Transverse colon (tissue), 4 donors: ENCODE measurements around the gene MRPL11. TPM values are rescaled to one million over a fixed set of nuclear protein-coding genes. Genes with fewer than 3 reads are reported as not detected.

Experiments used
- DNase-seq: peaks from one replicate; pipeline ENCODE4 v3.0.0-alpha.2; 2019
- H3K27ac ChIP-seq, 4 donors: fragments of 200-600 bp; sonication (generic); 2 replicates each; pipeline ENCODE4 v1.5.1; 2016 to 2018; ENCODE audit warnings: inconsistent platforms in 4 of 4
- H3K27me3 ChIP-seq: fragments of 200-600 bp; sonication (generic); 2 replicates; pipeline ENCODE4 v1.5.1; 2017; ENCODE audit warnings: inconsistent platforms
- H3K36me3 ChIP-seq, 4 donors: fragments of 200-600 bp; sonication (generic); 2 replicates each; pipeline ENCODE4 v1.5.1; 2017 to 2019; ENCODE audit warnings: inconsistent platforms in 4 of 4
- H3K4me1 ChIP-seq, 4 donors: fragments of 200-600 bp; sonication (generic); 2 replicates each; pipeline ENCODE4 v1.5.1; 2017 to 2020; ENCODE audit warnings: inconsistent platforms in 4 of 4
- H3K4me3 ChIP-seq, 4 donors: fragments of 200-600 bp; sonication (generic); 1 replicate in 1 of 4; 2 replicates in 3 of 4; pipeline versions ENCODE4 v1.5.1 to v1.6.1; 2017 to 2019; ENCODE audit warnings: inconsistent platforms in 4 of 4
- H3K9me3 ChIP-seq, 2 donors: fragments of 200-600 bp; sonication (generic); 2 replicates each; pipeline ENCODE4 v1.5.1; 2017 to 2019; ENCODE audit warnings: inconsistent platforms in 2 of 2
- CTCF ChIP-seq, 5 experiments: fragments of 200-600 bp in 3 of 5; fragments of 450-650 bp in 2 of 5; sonication (generic) in 3 of 5; IDR thresholded peaks; 1 replicate in 2 of 5; 2 replicates in 3 of 5; pipeline ENCODE4 v1.5.1; 2016 to 2017; ENCODE audit warnings: antibody characterized with exemption in 5 of 5, inconsistent platforms in 3 of 5, mild to moderate bottlenecking in 2 of 5, moderate library complexity in 1 of 5
- EP300 ChIP-seq: sonication (generic); formaldehyde crosslinking; IDR thresholded peaks from one replicate; pipeline ENCODE4 v1.6.1; 2017; ENCODE audit warnings: antibody characterized with exemption, low read depth
- POLR2A ChIP-seq: fragments of 450-650 bp; IDR thresholded peaks from one replicate; pipeline ENCODE4 v1.6.1; 2016; ENCODE audit warnings: antibody characterized with exemption, mild to moderate bottlenecking, moderate library complexity
- POLR2AphosphoS5 ChIP-seq, 3 donors: sonication (generic); formaldehyde crosslinking; IDR thresholded peaks; one replicate each; pipeline ENCODE4 v1.6.1; 2016; ENCODE audit warnings: antibody characterized with exemption in 3 of 3
- WGBS, 2 donors: methylation state at CpG; one replicate each; pipeline ENCODE4 v1.1.5; 2018; ENCODE audit warnings: low coverage in 1 of 2; 5-methylcytosine and 5-hydroxymethylcytosine counted together
- in situ Hi-C, 4 donors: fragments of 200-750 bp; cut with MboI; loops; one replicate each; pipeline versions ENCODE4 v1.15.0 to v1.15.1; 2017; ENCODE audit warnings: low sequenced_read_pairs in 3 of 4, low pct_ligation_motif_present in 1 of 4, low pct_unique_long_range_greater_than_20kb in 1 of 4
- intact Hi-C: fragments of 100-400 bp; cut with DNase I; formaldehyde crosslinking; loops from one replicate; pipeline ENCODE4 v1.15.1; 2023; ENCODE audit warnings: low total_unique reads
- total RNA-seq, 4 donors: library from RNA; depleted of rRNA; stranded (reverse); fragments of >200 nt; gene quantifications; one replicate each; pipeline ENCODE4 v1.1.0, GENCODE V29; 2016

Gene MRPL11
- total RNA-seq, 4 donors from 2014 or later, result 39.6 to 127 (median 43.5) TPM

GRCh38 chr11:66476841-66477251 lies 38.2 kb upstream of the MRPL11 start:
- Histone ChIP-seq H3K27ac (no peak overlapping the region), H3K36me3 (no peaks in the 10 kb centered on the region), H3K4me1 (peaks cover 0 to 18% (median 15%) of the 10 kb centered on the region in 4 donors), H3K27me3 (no peaks in the 10 kb centered on the region), H3K4me3 (no peak overlapping the region), H3K9me3 (no peaks in the 10 kb centered on the region)
- intact Hi-C loops, result no loop called here
- in situ Hi-C loops, result no loop called here
- DNase-seq, result no peak
- 68 to 70% methylated on average over 2 to 9 of the region's 9 CpGs for WGBS, 2 donors
- TF ChIP-seq EP300 (no peak), CTCF (IDR thresholded peaks at IDR 0.05) (no peak), POLR2AphosphoS5 (IDR thresholded peaks at IDR 0.05) (no peak), POLR2A (no peak)

- H3K36me3 ChIP-seq, result no peaks in the 10 kb centered on the region
- intact Hi-C loops, result no loop called here
Measured at GRCh38 chr11:66476173-66476840, 37.7 kb upstream of the MRPL11 start.

GRCh38 chr11:66475349-66476172 lies 36.9 kb upstream of the MRPL11 start:
- no peaks in the 10 kb centered on the region for H3K9me3 ChIP-seq
- H3K36me3 ChIP-seq, result no peaks in the 10 kb centered on the region
- TF ChIP-seq POLR2AphosphoS5 (IDR thresholded peaks at IDR 0.05), result no peak
- no peak for TF ChIP-seq POLR2A
- no peak for TF ChIP-seq EP300
- no peak for TF ChIP-seq CTCF (IDR thresholded peaks at IDR 0.05)
- intact Hi-C loops, result no loop called here
- WGBS, 2 donors, result 89% methylated on average over 21 of the region's 44 CpGs; no CpG with 5 or more reads in 1 of the 2 donors
- no peak overlapping the region for H3K27ac ChIP-seq
- H3K27me3 ChIP-seq, result no peaks in the 10 kb centered on the region
- peaks cover 0 to 10% (median 7%) of the 10 kb centered on the region in 4 donors for H3K4me1 ChIP-seq
- no peak for DNase-seq
- H3K4me3 ChIP-seq, result no peak overlapping the region
- in situ Hi-C loops, result no loop called here

More at GRCh38 chr11:66476173-66476840, 37.7 kb upstream of the MRPL11 start:
- WGBS, 2 donors, result 60 to 88% methylated on average over 1 to 10 of the region's 10 CpGs
- DNase-seq, result no peak
- no peak overlapping the region for H3K27ac ChIP-seq
- in situ Hi-C loops, result no loop called here
- H3K27me3 ChIP-seq, result no peaks in the 10 kb centered on the region
- H3K4me3 ChIP-seq, result no peak overlapping the region
- peaks cover 0 to 18% (median 14%) of the 10 kb centered on the region in 4 donors for H3K4me1 ChIP-seq
- H3K9me3 ChIP-seq, result no peaks in the 10 kb centered on the region
- TF ChIP-seq CTCF (IDR thresholded peaks at IDR 0.05), result no peak

- H3K27me3 ChIP-seq, result no peaks in the 10 kb centered on the region
- DNase-seq, result no peak
- intact Hi-C loops (no loop called here), in situ Hi-C loops (no loop called here)
- TF ChIP-seq EP300 (no peak), POLR2A (no peak), CTCF (IDR thresholded peaks at IDR 0.05) (no peak), POLR2AphosphoS5 (IDR thresholded peaks at IDR 0.05) (no peak)
- WGBS, 2 donors, result 67 to 85% methylated on average over 3 to 15 of the region's 20 CpGs
- peaks cover 0 to 3% (median under 1%) of the 10 kb centered on the region in 4 donors for H3K4me1 ChIP-seq
- no peak overlapping the region for H3K4me3 ChIP-seq
- H3K27ac ChIP-seq, result no peak overlapping the region
- H3K36me3 ChIP-seq, result no peaks in the 10 kb centered on the region
- H3K9me3 ChIP-seq, result no peaks in the 10 kb centered on the region
Measured at GRCh38 chr11:66473608-66474515, 35.2 kb upstream of the MRPL11 start.
